AG04450 (cell line): ENCODE results near the gene ZNF688. TPM values are rescaled to one million over a fixed set of nuclear protein-coding genes. Genes with fewer than 3 reads are reported as not detected.
A peak's percentile ranks its signal among the peaks of the same experiment; 100 is the strongest.

Experiments used
- CTCF ChIA-PET: fragments of 300-600, 350-600 bp; formaldehyde crosslinking; extraction: SDS; loops from one replicate; lab custom pipeline; 2022; ENCODE audit warnings: antibody characterized with exemption, inconsistent platforms; lab: Charles Lee
- POLR2A ChIA-PET: fragments of 350-600 bp; formaldehyde crosslinking; extraction: SDS; loops from one replicate; lab custom pipeline; 2021; ENCODE audit warnings: antibody characterized with exemption, inconsistent platforms; lab: Yijun Ruan, JAX
- DNase-seq: peaks from one replicate; pipeline ENCODE4 v3.0.0-alpha.2; 2011; ENCODE audit warnings: low read depth, low spot score
- H3K27ac ChIP-seq: one replicate; pipeline ENCODE4 v1.5.1; 2012; ENCODE audit warnings: low read depth, low read length, control low read depth
- H3K27me3 ChIP-seq: one replicate; pipeline ENCODE4 v1.6.0; 2012; ENCODE audit warnings: low read length; ENCODE audit not compliant: control insufficient read depth, insufficient read depth
- H3K4me3 ChIP-seq: 2 replicates; pipeline ENCODE4 v1.5.1; 2011; ENCODE audit warnings: mild to moderate bottlenecking, low read depth, low read length, control low read depth
- H3K9me3 ChIP-seq: 2 replicates; pipeline ENCODE4 v1.5.1; 2012; ENCODE audit warnings: low read length; ENCODE audit not compliant: control insufficient read depth, insufficient read depth
- CTCF ChIP-seq: IDR thresholded peaks from 2 replicates; pipeline ENCODE4 v1.5.1; 2011; ENCODE audit warnings: low read depth, low read length, control low read depth, inconsistent platforms
- polyA plus RNA-seq: library from polyadenylated mRNA; depleted of rRNA; stranded (reverse); fragments of >200 nt; gene quantifications from 2 replicates; pipeline ENCODE4 v1.2.3, GENCODE V29; 2011

The ZNF688 gene
- polyA plus RNA-seq, 1 experiment = 6.8 TPM

- no peak for TF ChIP-seq CTCF
- Histone ChIP-seq H3K4me3 (peak within 1 kb of the TSS; percentile 77), H3K9me3 (peaks cover 10% of the 10 kb centered on the region; the same call in 1 of the 2 replicates), H3K27ac (peak within 1 kb of the TSS; percentile 84), H3K27me3 (no peaks in the 10 kb centered on the region)
- POLR2A ChIA-PET = interaction anchor here (0.6 to 1.6 kb wide), 11 partner anchors 9 to 478 kb away, joined by 4 to 12 read pairs (median 4); partner anchors contain the start of genes PRR14, ZNF688 and ZNF689
- CTCF ChIA-PET = interaction anchor here (0.6 to 2.3 kb wide), 5 partner anchors 22 to 468 kb away, joined by 3 to 9 read pairs (median 6); partner anchors contain the start of gene DCTPP1
- peak; percentile 90 for DNase-seq
These were observed 13.3 kb downstream of the ZNF688 start, which contains the start of gene ZNF764 for GRCh38 chr16:30557957-30558788. Gene ZNF764, minus strand, starts transcription at chr16:30558374. Its CDS starts 192 bp downstream, at chr16:30558182.

DNA sequence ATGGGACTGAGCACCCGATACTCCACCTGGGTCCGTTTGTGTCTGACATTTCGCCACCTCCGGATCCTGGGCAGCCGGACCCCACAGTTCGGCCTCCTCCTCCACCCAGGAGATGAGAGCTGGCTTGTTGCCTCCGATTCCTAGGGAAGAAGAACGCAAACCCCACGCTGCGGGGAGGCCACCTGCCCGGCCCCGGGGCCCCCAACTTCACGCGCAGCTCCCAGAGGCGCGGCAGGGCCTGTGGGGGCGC is 13.9 kb downstream of the ZNF688 start:
- peak overlapping the region; percentile 77 for H3K4me3 ChIP-seq
- H3K27ac ChIP-seq = no peak overlapping the region
- H3K9me3 ChIP-seq = peaks cover 10% of the 10 kb centered on the region; the same call in 1 of the 2 replicates
- POLR2A ChIA-PET = interaction anchor here (0.7 to 1.6 kb wide), 7 partner anchors 9 to 93 kb away, joined by 3 to 12 read pairs (median 5); partner anchors contain the start of genes PRR14, ZNF688 and ZNF689
- TF ChIP-seq CTCF = no peak
- DNase-seq = no peak
- no peaks in the 10 kb centered on the region for H3K27me3 ChIP-seq
- CTCF ChIA-PET = interaction anchor here (0.6 to 2.3 kb wide), 5 partner anchors 22 to 468 kb away, joined by 3 to 9 read pairs (median 6); partner anchors contain the start of gene DCTPP1

- no peak for DNase-seq
- Histone ChIP-seq H3K4me3 (no peak overlapping the region), H3K27me3 (no peaks in the 10 kb centered on the region), H3K27ac (no peak overlapping the region), H3K9me3 (peaks cover 4% of the 10 kb centered on the region; the same call in 1 of the 2 replicates)
- no peak for TF ChIP-seq CTCF
- CTCF ChIA-PET = no interaction called here
- POLR2A ChIA-PET = no interaction called here
These were observed 15.4 kb downstream of the ZNF688 start for GRCh38 chr16:30556125-30556473.

GRCh38 chr16:30555315-30556124 is 16.0 kb downstream of the ZNF688 start:
- CTCF ChIA-PET = interaction anchor here (0.8 kb wide), 1 partner anchor 20 kb away, joined by 3 read pairs; no protein-coding TSS in a partner anchor
- DNase-seq = no peak
- Histone ChIP-seq H3K27me3 (no peaks in the 10 kb centered on the region), H3K27ac (no peak overlapping the region), H3K9me3 (peaks cover 4% of the 10 kb centered on the region; the same call in 1 of the 2 replicates), H3K4me3 (no peak overlapping the region)
- POLR2A ChIA-PET = no interaction called here
- TF ChIP-seq CTCF = no peak
